GM12874 (cell line): Measurements from ENCODE around the gene MYO1A.

ENCODE experiments used
- CTCF ChIP-seq: IDR thresholded peaks from 2 replicates; pipeline ENCODE4 v1.5.1; 2011; ENCODE audit warnings: low read depth, mild to moderate bottlenecking, control low read depth, low read length, moderate library complexity; ENCODE audit not compliant: insufficient read depth

MYO1A gene

GRCh38 chr12:57027805-57028153 lies 22.1 kb downstream of the MYO1A start:
- TF ChIP-seq CTCF = no peak

GRCh38 chr12:57027011-57027804 lies 22.7 kb downstream of the MYO1A start:
- no peak for TF ChIP-seq CTCF

GRCh38 chr12:57025196-57025595 lies 24.7 kb downstream of the MYO1A start:
- no peak for TF ChIP-seq CTCF

- no peak for TF ChIP-seq CTCF
These were observed 29.8 kb downstream of the MYO1A start for GRCh38 chr12:57019983-57020719.

GRCh38 chr12:57018906-57019305 lies 31.0 kb downstream of the MYO1A start:
- TF ChIP-seq CTCF = no peak

- no peak for TF ChIP-seq CTCF
These were observed 33.6 kb downstream of the MYO1A start, which contains the start of gene TAC3 for GRCh38 chr12:57016348-57016747. Gene TAC3 (minus strand): TSS chr12:57016529. CDS start chr12:57015797, 732 bp downstream.

- 0 out of 2 replicates have a peak, but pooled peaks have one; percentile 3 for TF ChIP-seq CTCF
These were observed 37.1 kb downstream of the MYO1A start for GRCh38 chr12:57012600-57013465.
